Skin epidermis (tissue), 12 donors: ENCODE measurements around the gene SLC4A9.

Experiments used
- H3K27ac ChIP-seq, 21 experiments: fragments of 200-600 bp; sonication (generic) in 11 of 21; one replicate each; pipeline ENCODE4 v1.5.0; 2020; ENCODE audit warnings: mild to moderate bottlenecking in 3 of 21, inconsistent platforms in 2 of 21, moderate library complexity in 2 of 21
- H3K4me3 ChIP-seq, 7 experiments: fragments of 200-600 bp; sonication (generic) in 2 of 7; one replicate each; pipeline ENCODE4 v1.5.0; 2020; ENCODE audit warnings: inconsistent platforms in 2 of 7, mild to moderate bottlenecking in 2 of 7, moderate library complexity in 1 of 7

The SLC4A9 gene

GRCh38 chr5:140357726-140358093 lies 2.3 kb upstream of the SLC4A9 start:
- Histone ChIP-seq H3K4me3 (no peak overlapping the region), H3K27ac (no peak overlapping the region)

DNA sequence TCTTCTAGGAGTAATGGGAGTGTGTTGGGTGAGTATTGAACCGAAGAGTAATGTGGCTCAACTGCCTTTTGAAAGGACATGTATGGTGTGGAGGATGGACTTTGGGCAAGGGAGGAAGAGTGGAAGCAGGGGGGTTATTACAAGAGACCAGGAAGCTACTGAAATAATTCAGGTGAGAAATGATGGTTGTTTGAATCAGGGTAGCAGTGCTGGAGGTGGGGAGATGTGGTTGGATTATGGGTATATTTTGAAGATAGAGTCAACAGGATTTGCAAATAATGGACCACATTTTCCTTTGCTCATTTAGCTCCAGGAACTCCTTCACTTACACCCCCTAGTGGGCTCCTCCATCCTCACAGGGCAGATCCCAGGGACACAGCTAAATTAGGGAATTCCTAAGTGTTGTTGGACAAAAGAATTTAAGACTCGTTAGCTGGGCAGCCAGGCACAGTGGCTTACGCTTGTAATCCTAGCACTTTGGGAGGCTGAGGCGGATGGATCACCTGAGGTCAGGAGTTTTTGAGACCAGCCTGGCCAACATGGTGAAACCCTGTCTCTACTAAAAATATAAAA lies 1.2 kb upstream of the SLC4A9 start:
- no peak overlapping the region for H3K27ac ChIP-seq
- no peak overlapping the region for H3K4me3 ChIP-seq

DNA sequence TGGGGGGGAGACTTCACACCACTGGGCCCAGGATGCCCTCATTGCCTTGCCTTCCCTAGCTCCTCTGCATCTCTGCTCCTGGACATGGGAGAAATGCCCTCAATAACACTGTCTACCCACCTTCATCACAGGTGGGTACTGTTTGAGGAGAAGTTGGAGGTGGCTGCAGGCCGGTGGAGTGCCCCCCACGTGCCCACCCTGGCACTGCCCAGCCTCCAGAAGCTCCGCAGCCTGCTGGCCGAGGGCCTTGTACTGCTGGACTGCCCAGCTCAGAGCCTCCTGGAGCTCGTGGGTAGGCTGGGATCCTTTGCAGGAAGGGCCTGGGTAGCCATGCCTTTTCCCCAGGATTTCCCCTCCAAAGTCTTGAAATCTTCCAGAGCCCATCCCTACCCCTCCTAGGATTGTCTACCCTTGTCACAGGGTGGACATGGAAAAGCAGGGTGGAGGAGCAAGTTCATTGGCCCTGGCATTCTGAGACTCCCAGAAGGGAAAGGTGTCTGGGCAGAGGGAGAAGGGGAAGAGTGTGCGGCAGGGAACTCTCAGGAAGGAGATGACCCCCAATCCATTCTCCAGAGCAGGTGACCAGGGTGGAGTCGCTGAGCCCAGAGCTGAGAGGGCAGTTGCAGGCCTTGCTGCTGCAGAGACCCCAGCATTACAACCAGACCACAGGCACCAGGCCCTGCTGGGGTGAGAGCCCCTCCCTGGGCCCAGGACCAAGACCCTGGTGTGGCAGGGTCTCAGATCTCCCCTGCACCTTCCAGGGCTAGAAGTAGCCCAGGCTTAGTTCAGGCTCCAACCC lies 886 bp downstream of the SLC4A9 start:
- no peak overlapping the region for H3K4me3 ChIP-seq
- H3K27ac ChIP-seq = no peak overlapping the region

GRCh38 chr5:140361901-140362300 lies 1.9 kb downstream of the SLC4A9 start:
- Histone ChIP-seq H3K27ac (no peak overlapping the region), H3K4me3 (no peak overlapping the region)

GRCh38 chr5:140362311-140362710 lies 2.3 kb downstream of the SLC4A9 start:
- no peak overlapping the region for H3K4me3 ChIP-seq

DNA sequence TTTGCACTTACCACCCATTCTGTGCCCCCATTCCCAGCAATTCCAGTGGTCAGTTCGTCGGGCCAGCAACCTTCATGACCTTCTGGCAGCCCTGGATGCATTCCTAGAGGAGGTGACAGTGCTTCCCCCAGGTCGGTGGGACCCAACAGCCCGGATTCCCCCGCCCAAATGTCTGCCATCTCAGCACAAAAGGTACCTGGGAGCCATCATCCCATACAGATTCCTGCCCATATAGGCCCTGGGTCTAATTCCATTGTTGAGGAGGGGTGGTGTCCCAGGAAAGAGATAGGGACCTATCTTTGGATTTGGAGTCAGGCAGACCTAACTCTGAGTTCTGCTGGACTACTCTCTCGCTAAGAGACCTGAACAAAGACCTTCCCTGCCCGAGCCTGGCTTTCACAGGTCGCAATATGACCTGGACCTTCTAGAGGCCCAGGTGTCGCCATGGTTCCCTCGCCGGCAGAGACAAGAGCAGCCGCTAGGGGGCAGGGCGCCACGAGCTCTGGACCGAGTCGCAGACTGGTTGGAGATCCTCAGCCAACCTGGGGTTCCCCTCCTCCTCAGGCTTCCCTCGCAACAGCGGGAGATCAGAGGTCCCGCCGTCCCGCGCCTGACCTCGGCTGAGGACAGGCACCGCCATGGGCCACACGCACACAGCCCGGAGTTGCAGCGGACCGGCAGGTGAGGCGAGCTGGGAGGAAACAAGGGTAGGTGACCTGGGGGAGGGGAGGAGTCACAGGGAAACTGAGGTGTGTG lies 3.1 kb downstream of the SLC4A9 start:
- H3K27ac ChIP-seq = no peak overlapping the region
- H3K4me3 ChIP-seq = peak overlapping the region in 3 of 7 experiments; percentile 21 to 28 (median 23)

More at GRCh38 chr5:140362311-140362710, 2.3 kb downstream of the SLC4A9 start:
- no peak overlapping the region for H3K27ac ChIP-seq

DNA sequence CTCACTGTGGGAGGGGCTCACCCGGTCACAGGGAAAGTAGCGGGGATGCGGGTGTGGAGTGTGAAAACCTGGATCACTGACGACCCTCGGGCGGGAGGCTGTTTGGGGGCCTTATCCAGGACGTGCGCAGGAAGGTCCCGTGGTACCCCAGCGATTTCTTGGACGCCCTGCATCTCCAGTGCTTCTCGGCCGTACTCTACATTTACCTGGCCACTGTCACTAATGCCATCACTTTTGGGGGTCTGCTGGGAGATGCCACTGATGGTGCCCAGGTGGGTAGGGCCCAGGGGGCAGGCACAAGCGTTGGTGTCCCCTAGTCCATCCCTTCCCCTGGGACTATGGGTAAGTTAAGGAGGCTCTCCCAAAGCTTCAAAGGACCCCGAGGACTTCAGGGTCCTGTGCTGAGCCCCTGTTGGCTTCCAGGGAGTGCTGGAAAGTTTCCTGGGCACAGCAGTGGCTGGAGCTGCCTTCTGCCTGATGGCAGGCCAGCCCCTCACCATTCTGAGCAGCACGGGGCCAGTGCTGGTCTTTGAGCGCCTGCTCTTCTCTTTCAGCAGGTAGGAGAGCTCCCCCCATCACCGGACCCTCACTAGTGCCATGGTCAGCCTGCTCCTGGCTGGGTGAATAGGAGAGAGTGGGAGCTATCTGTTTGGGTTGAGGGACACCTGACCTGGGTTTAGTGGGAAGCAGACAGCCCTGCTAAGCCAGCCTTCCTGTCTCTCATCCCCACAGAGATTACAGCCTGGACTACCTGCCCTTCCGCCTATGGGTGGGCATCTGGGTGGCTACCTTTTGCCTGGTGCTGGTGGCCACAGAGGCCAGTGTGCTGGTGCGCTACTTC lies 3.9 kb downstream of the SLC4A9 start:
- peak overlapping the region in 3 of 7 experiments; percentile 21 to 28 (median 23) for H3K4me3 ChIP-seq

GRCh38 chr5:140364472-140364765 lies 4.4 kb downstream of the SLC4A9 start:
- H3K27ac ChIP-seq = no peak overlapping the region

More for the DNA sequence above, 3.9 kb downstream of the SLC4A9 start:
- H3K27ac ChIP-seq = no peak overlapping the region

GRCh38 chr5:140365282-140365681 lies 5.3 kb downstream of the SLC4A9 start:
- no peak overlapping the region for H3K27ac ChIP-seq
- no peak overlapping the region for H3K4me3 ChIP-seq

More at GRCh38 chr5:140364472-140364765, 4.4 kb downstream of the SLC4A9 start:
- no peak overlapping the region for H3K4me3 ChIP-seq

DNA sequence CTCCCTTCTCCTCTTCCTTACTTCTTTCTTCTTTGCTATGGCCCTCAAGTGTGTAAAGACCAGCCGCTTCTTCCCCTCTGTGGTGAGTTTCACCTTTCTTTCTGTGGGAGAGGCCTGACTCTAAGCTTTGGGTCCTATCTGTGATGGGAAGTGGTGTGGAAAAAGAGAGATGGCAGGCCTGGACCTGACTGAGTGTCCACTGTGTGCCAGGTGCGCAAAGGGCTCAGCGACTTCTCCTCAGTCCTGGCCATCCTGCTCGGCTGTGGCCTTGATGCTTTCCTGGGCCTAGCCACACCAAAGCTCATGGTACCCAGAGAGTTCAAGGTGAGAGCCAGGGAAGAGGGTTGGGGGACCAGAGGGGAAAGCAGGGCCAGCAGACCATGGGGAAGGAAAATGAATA lies 5.9 kb downstream of the SLC4A9 start:
- no peak overlapping the region for H3K27ac ChIP-seq
- no peak overlapping the region for H3K4me3 ChIP-seq

DNA sequence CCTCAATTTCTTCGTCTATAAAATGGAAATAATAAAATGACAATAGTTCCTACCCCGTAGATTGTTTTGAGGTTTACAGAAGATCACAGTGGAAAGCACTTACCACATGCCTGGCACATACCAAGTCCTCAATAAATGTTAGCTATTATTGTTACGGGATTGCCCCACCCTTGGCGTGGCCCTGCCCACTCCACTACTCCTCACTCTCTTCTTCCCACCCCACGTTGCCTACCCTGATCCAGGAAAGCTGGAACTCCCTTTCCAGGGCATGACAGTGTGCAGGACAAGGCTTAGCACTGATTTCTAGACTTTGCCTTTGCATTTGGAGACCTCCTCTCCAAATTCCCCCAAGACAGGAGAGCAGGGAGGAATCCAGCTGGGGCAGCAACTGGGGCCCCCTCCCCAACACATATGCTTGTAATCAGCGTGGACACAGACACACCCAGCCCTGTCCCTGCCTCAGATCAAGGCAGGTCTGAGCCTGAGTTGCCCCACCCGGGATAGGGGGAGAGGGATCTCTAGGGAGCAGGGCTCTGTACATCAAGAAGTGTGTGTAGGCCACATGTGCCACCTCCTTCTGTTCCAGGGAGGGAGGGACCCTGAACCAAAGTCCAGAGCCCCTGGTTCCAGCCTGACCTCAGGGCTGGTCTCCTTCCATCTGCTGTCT lies 6.7 kb downstream of the SLC4A9 start:
- Histone ChIP-seq H3K27ac (no peak overlapping the region), H3K4me3 (no peak overlapping the region)

DNA sequence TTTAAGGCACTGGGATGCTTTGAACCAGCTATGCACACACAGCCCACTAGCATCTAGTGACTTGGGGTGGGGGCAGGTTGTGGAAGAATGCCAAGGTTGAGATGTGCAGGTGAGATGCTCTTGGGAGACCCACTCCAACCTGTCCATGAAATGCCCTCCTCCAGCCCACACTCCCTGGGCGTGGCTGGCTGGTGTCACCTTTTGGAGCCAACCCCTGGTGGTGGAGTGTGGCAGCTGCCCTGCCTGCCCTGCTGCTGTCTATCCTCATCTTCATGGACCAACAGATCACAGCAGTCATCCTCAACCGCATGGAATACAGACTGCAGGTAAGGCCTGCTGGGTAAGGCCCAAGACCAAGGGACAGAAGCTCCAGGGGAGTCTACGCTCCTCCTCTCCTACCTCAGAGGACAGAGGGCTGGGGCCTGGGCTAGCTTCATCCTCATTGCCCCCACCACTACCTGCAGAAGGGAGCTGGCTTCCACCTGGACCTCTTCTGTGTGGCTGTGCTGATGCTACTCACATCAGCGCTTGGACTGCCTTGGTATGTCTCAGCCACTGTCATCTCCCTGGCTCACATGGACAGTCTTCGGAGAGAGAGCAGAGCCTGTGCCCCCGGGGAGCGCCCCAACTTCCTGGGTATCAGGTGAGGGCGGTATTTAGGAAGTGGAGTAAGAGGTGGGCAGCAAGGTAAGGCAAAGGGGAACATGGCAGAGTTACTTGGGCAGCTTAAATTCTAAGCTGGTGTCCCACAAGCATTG lies 7.4 kb downstream of the SLC4A9 start:
- H3K27ac ChIP-seq = no peak overlapping the region
- no peak overlapping the region for H3K4me3 ChIP-seq

DNA sequence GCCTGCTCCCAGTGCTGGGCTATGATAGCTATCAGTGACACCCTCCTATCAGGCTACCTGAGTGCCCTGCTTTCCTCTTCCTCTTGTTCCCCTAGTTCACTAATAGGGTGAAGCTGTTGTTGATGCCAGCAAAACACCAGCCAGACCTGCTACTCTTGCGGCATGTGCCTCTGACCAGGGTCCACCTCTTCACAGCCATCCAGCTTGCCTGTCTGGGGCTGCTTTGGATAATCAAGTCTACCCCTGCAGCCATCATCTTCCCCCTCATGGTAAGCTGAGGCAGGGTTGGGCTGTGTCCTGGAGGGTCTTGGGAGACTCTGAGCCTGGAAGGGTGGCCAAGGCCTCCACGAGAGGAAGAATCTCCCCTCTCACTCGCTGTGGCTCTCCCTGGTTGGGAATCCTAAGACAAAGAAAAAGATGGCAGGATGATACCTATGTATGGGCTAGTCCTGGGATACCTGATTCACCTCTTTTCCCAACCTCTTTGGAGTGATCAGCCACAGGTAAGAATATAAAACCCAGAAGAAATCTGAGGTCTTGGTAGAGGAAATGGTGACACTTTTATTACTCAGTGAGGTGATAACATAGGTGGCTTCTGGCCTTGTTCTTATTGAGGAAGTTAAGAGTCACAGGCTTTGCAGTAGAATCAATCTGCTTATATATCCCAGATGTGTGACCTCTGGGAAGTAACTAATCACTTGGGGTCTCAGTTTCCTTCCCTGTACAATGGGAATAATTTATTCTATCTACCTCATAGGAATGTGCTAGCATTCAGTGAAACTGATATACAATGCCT lies 11.6 kb downstream of the SLC4A9 start:
- no peak overlapping the region for H3K4me3 ChIP-seq

GRCh38 chr5:140372971-140373487 lies 13.0 kb downstream of the SLC4A9 start:
- Histone ChIP-seq H3K4me3 (no peak overlapping the region), H3K27ac (no peak overlapping the region)

More for the DNA sequence above, 11.6 kb downstream of the SLC4A9 start:
- H3K27ac ChIP-seq = no peak overlapping the region

- no peak overlapping the region for H3K4me3 ChIP-seq
- H3K27ac ChIP-seq = no peak overlapping the region
Measured at GRCh38 chr5:140381351-140381750, 21.4 kb downstream of the SLC4A9 start.

DNA sequence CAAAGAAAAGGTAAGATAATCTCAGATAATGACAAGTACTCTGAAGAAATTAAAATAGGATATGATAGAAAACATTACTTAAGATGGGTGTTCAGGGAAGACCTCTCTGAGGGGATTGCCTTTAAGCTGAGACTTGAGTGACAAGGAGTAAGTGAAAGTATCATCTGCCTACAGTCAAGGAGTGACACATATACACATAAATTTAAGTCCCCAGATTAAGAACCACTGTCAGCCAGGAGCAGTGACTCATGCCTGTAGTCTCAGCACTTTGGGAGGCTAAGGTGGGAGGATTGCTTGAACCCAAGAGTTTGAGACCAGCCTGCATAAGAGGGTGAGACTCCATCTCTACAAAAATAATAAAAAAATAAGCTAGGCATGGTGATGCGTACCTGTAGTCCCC lies 22.0 kb downstream of the SLC4A9 start:
- Histone ChIP-seq H3K4me3 (no peak overlapping the region), H3K27ac (no peak overlapping the region)

- H3K4me3 ChIP-seq = no peak overlapping the region
- H3K27ac ChIP-seq = no peak overlapping the region
Measured at GRCh38 chr5:140382866-140383265, 22.9 kb downstream of the SLC4A9 start.

DNA sequence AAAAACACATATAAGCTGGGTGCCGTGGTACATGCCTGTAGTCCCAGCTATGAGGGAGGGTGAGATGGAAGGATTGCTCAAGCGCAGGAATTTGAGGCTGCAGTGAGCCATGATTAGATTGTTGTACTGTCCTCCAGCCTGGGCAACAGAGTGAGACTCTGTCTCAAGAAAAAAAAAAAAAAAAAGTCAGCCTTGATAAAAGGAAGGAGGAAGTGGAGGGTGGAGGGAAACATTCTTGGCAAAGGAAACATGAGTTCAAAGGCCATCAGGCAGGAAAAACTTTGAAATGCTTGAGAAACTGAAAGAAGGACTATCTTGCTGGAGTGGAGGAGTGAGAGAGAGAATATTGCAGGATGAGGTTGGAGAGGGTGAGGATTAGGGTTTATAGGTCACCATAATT lies 23.3 kb downstream of the SLC4A9 start:
- Histone ChIP-seq H3K4me3 (no peak overlapping the region), H3K27ac (no peak overlapping the region)
